OCI-LY3 (cell line): Measurements from ENCODE around the gene STMN1.

Source experiments
- H2AFZ ChIP-seq: fragments of 200-600, 300-600 bp; shearing (Covaris generic); 2 replicates; pipeline ENCODE4 v1.6.0; 2014; ENCODE audit warnings: antibody characterized with exemption, low read depth, low read length
- H3K27ac ChIP-seq: fragments of 200-600, 300-600 bp; sonication (generic); 2 replicates; pipeline ENCODE4 v1.5.1; 2014; ENCODE audit warnings: mild to moderate bottlenecking, low read length, moderate library complexity, mixed read lengths
- H3K27me3 ChIP-seq: fragments of 200-600, 300-600 bp; sonication (generic); 2 replicates; pipeline ENCODE4 v1.6.1; 2014; ENCODE audit warnings: low read depth, low read length, mixed read lengths
- H3K36me3 ChIP-seq: fragments of 200-600, 300-600 bp; sonication (generic); replicated peaks from 2 replicates; pipeline ENCODE3; 2014; ENCODE audit warnings: low read depth, low read length, mixed read lengths
- H3K4me1 ChIP-seq: fragments of 300-600, 200-600 bp; sonication (generic); 2 replicates; pipeline ENCODE4 v1.6.1; 2014; ENCODE audit warnings: low read length, mixed read lengths
- H3K4me2 ChIP-seq: fragments of 200-600, 300-600 bp; sonication (generic); 2 replicates; pipeline ENCODE4 v1.6.1; 2014; ENCODE audit warnings: low read length, mixed read lengths
- H3K4me3 ChIP-seq: fragments of 300-600, 200-600 bp; sonication (generic); 2 replicates; pipeline ENCODE4 v1.5.1; 2014; ENCODE audit warnings: antibody characterized with exemption, mild to moderate bottlenecking, low read length, moderate library complexity
- H3K79me2 ChIP-seq: fragments of 300-600, 200-600 bp; shearing (Covaris generic); 2 replicates; pipeline ENCODE4 v1.6.1; 2014; ENCODE audit warnings: mild to moderate bottlenecking, low read length, mixed read lengths
- H3K9ac ChIP-seq: fragments of 300-600, 200-600 bp; shearing (Covaris generic); 2 replicates; pipeline ENCODE4 v1.6.0; 2014; ENCODE audit warnings: mild to moderate bottlenecking, low read length, moderate library complexity
- H3K9me3 ChIP-seq: fragments of 200-600, 300-600 bp; shearing (Covaris generic); 2 replicates; pipeline ENCODE4 v1.6.1; 2014; ENCODE audit warnings: low read length, mixed read lengths; ENCODE audit not compliant: insufficient read depth
- H4K20me1 ChIP-seq: fragments of 200-600, 300-600 bp; sonication (generic); 2 replicates; pipeline ENCODE4 v1.6.1; 2016; ENCODE audit warnings: low read length, mixed read lengths; ENCODE audit not compliant: insufficient read depth
- CTCF ChIP-seq: fragments of 200-600, 300-600 bp; sonication (generic); IDR thresholded peaks from 2 replicates; pipeline ENCODE4 v1.5.1; 2014; ENCODE audit warnings: antibody characterized with exemption, low read length, low read depth
- EZH2phosphoT487 ChIP-seq: fragments of 200-600 bp; shearing (Covaris generic); IDR thresholded peaks from 2 replicates; pipeline ENCODE4 v1.6.1; 2018; ENCODE audit warnings: antibody characterized with exemption, mixed run types, low read depth

The STMN1 gene

GRCh38 chr1:25885602-25886001 lies 20.6 kb downstream of the STMN1 start:
- TF ChIP-seq CTCF, result no peak
- TF ChIP-seq EZH2phosphoT487, result no peak
- Histone ChIP-seq H3K4me2 (no peak overlapping the region), H3K27ac (no peak overlapping the region), H3K9ac (no peak overlapping the region), H3K36me3 (no peaks in the 10 kb centered on the region), H3K79me2 (no peaks in the 10 kb centered on the region), H3K4me3 (no peak overlapping the region), H3K4me1 (no peaks in the 10 kb centered on the region), H3K9me3 (no peaks in the 10 kb centered on the region), H2AFZ (no peak overlapping the region), H4K20me1 (no peaks in the 10 kb centered on the region), H3K27me3 (no peaks in the 10 kb centered on the region)

GRCh38 chr1:25881266-25881665 lies 25.0 kb downstream of the STMN1 start:
- Histone ChIP-seq H3K36me3 (no peaks in the 10 kb centered on the region), H3K79me2 (no peaks in the 10 kb centered on the region)

GRCh38 chr1:25880518-25880917 lies 25.7 kb downstream of the STMN1 start:
- no peak overlapping the region for H3K4me2 ChIP-seq
- no peaks in the 10 kb centered on the region for H3K9me3 ChIP-seq
- no peak overlapping the region for H2AFZ ChIP-seq
- H3K79me2 ChIP-seq, result no peaks in the 10 kb centered on the region
- H3K9ac ChIP-seq, result no peak overlapping the region
- H3K27ac ChIP-seq, result no peak overlapping the region
- no peak overlapping the region for H3K4me3 ChIP-seq
- H3K27me3 ChIP-seq, result no peaks in the 10 kb centered on the region
- H3K36me3 ChIP-seq, result no peaks in the 10 kb centered on the region
- H3K4me1 ChIP-seq, result no peaks in the 10 kb centered on the region
- no peak for TF ChIP-seq CTCF
- no peak for TF ChIP-seq EZH2phosphoT487
- no peaks in the 10 kb centered on the region for H4K20me1 ChIP-seq

More at GRCh38 chr1:25881266-25881665, 25.0 kb downstream of the STMN1 start:
- H3K4me1 ChIP-seq, result no peaks in the 10 kb centered on the region
- H4K20me1 ChIP-seq, result no peaks in the 10 kb centered on the region
- H2AFZ ChIP-seq, result no peak overlapping the region
- no peak overlapping the region for H3K4me2 ChIP-seq
- no peak overlapping the region for H3K9ac ChIP-seq
- TF ChIP-seq EZH2phosphoT487, result no peak
- no peak for TF ChIP-seq CTCF
- no peak overlapping the region for H3K27ac ChIP-seq
- no peak overlapping the region for H3K4me3 ChIP-seq
- no peaks in the 10 kb centered on the region for H3K9me3 ChIP-seq
- no peaks in the 10 kb centered on the region for H3K27me3 ChIP-seq

GRCh38 chr1:25879675-25880074 lies 26.5 kb downstream of the STMN1 start:
- no peak overlapping the region for H3K4me2 ChIP-seq
- no peaks in the 10 kb centered on the region for H3K27me3 ChIP-seq
- peaks cover 5% of the 10 kb centered on the region; the same call in 1 of the 2 replicates for H3K79me2 ChIP-seq
- no peaks in the 10 kb centered on the region for H3K9me3 ChIP-seq
- TF ChIP-seq CTCF (no peak), EZH2phosphoT487 (no peak)
- no peak overlapping the region for H3K9ac ChIP-seq
- no peaks in the 10 kb centered on the region for H3K36me3 ChIP-seq
- no peaks in the 10 kb centered on the region for H4K20me1 ChIP-seq
- H3K4me3 ChIP-seq, result no peak overlapping the region
- no peak overlapping the region for H2AFZ ChIP-seq
- H3K4me1 ChIP-seq, result no peaks in the 10 kb centered on the region
- no peak overlapping the region for H3K27ac ChIP-seq
